Measurements from ENCODE around the gene CLRN1.
"Not testable (repeated sequence)": the region's sequence is repeated elsewhere in the genome, so short reads cannot be mapped to it uniquely, and the experiment has no call there.

CLRN1 gene

DNA sequence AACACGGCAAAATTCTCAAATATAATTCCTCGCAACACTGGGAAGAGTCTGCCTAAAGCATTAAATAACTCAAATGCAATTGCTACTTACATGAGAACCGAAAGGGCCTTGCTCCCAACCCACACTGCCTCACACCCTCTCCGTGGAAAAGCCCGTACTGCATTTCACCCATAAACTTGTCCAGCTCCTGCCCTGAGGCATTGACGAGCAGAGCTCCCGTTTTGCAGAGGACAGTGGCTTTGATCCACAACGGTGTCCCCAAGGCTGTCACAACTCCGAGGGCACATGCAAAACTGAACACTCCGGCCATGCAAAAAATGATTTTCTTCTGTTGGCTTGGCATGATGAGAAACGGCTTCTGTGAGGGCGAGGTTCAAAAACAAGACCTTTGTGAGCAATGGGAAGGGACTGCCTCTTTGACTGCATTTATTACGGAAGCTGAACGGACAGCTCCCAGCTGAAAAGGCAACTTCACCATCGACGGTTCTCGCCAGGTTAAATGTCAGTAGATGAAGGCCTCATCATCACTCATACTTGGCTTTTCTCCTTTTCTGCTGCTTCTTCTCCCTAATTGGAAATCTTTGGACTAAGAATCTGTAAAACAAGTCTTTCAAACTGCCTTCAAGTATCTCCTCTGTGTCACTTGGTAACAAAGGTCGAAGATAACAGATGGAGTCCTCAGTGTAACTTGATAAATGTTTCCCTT, at the start of gene CLRN1:
Gene CLRN1 (minus strand): TSS at position 362 of the 706 bp plus-strand sequence. CDS start 19 bp downstream, at position 343.
- no peak for FAIRE-seq

- no peak for FAIRE-seq
Measured at GRCh38 chr3:151016478-151016795, 43.9 kb upstream of the CLRN1 start.

DNA sequence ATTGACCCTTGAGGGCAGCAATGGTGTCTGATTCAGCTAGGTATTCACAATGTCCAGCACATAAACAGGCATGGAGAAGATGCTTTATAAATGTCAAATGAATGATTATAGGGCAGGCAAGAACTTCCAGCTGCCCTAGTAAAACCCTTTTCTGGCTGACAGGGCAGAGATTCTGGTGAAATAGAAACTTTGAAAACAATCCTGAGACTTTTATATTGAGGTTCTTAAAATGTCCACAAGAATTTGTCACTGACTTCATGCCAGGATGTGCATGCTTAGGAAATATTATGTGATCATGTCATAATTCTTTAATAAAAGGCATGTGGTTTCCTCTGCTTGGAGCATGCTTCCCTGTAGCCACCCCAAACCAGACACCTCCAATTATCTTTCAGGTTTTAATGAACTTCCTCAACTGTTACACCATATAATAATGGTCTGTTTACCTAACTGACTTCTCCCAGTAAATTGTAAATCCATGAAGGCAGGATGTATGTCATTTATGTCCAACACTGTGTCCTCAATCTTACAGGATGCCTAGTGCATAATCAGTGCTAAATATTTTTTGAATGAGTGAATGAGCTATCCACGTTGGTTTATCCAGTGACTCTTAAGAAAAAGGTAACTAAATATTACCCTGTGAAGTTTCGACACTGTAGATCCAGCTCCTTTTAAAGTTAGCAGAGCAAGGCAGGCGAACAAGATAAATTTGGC, 43.4 kb upstream of the CLRN1 start:
- no peak for FAIRE-seq

GRCh38 chr3:151015181-151015580, 42.7 kb upstream of the CLRN1 start:
- no peak for FAIRE-seq

DNA sequence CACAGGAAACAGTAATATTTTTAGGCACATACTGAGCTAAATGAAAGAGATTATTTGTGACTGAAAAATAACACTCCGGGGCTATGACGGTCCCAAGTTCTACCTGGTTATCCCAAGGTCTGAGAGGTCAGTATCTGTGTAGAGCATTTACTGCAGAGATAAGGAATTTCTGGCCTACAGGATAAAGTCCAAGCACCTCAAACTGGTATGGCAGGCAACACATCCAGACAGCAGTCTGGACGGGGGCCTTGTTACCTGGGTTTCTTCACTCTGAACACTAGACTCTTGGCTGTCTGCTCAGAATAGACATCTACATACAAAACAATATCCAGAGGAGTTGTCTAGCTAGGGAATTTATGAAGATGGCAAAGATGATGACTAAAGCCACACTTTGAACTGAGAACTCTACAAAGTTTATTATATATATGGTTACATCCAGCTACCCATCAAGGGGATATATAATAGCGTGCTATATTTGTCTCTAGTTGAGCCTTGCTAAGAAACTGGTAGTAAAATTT, 42.0 kb upstream of the CLRN1 start:
- FAIRE-seq, result no peak

GRCh38 chr3:151012753-151013152, 40.2 kb upstream of the CLRN1 start:
- FAIRE-seq, result no peak

DNA sequence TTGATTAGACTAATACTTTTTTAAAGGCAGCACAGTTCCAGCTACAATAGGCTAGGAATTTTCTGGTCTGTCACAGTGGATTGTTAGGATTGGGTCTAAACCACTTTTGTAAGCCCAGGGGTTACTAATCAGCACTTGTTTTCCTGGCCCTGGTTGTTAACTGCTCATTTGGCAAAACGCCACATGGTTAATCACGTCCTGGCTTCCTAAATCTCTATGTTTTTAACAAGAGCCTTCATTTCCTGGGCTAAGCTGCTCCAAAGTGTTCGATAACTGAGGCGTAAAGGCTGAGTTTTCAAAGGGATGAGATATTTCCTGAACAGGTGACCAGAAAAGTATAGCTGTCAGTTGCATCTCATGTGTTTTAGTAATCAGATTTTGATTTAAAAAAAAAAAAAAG, 38.9 kb upstream of the CLRN1 start:
- no peak for FAIRE-seq

GRCh38 chr3:151009981-151010380, 37.5 kb upstream of the CLRN1 start:
- no peak for FAIRE-seq

DNA sequence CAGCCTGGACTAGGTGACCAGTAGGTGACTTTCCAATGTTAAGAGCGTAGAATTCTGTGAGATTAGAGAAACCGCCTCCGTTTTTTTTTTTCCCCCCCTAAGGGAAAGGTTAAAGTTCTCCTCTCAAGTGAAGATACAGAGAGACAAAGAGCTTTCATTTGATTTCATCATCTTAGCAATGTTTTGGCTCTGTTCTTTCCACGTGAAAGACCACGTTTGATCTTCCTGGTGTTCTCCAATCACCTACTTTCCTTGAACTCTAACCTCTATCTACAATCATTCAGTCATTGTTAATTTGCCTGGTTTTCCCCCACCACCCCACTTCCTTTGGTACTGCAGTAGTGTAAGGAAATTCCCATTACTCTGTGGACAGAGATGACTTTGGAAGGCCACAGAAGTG, 36.9 kb upstream of the CLRN1 start:
- no peak for FAIRE-seq

GRCh38 chr3:151008699-151009098, 36.2 kb upstream of the CLRN1 start:
- no peak for FAIRE-seq

DNA sequence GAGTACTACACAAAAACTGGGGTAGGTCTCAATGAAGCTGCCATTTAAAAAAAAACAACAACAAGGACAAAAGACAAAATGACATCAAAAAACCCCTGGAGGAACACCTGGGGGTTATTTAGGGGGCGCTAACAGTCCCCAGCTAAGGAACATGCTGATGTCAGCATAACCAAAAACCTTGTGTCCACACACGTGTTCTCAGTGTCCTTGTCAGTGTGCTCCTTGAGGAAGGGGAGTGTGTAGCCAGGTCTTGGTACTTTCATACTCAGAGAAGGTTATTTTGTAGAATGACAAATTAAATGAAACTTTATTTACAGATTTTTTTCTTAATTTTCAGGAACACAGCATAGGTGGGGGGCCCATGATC, 31.2 kb upstream of the CLRN1 start:
- FAIRE-seq, result no peak

DNA sequence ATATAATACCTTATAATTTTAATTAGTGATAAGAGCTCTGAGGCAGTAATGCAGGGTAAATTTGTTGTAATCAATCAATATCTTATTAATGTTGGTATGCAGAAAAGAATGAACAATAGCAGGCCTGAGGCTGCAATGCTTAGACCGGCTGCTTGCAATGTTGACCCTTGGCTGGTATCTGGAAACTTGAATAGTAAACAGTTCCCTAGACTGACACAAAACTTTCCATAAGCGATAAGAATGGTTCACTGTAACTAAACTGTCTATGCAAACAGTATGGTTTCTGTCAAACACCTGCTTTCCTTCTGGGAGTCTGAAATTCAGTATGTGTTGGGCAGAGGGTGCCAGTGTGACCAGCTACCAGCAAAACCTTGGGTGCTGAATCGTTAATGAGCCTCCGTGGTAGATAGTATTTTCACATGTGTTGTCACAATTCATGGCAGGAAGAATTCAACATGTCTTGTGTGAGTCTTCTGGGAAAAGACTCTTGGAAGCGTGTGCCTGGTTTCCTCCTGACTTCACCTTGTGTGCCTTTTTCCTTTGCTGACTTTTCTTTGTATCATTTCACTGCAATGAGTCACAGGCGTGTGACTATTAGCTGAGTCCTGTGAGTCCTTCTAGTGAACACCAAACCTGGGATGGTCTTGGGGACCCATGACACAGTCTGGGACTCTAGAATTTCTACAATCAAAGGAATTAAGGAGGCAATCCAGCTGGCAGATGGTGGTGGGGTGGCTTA, 30.7 kb upstream of the CLRN1 start:
- no peak for FAIRE-seq

- FAIRE-seq, result no peak
Measured at GRCh38 chr3:151002003-151002981, 29.8 kb upstream of the CLRN1 start.

GRCh38 chr3:150998996-150999395, 26.5 kb upstream of the CLRN1 start:
- FAIRE-seq, result no peak

GRCh38 chr3:150996731-150997130, 24.2 kb upstream of the CLRN1 start:
- FAIRE-seq, result no peak

DNA sequence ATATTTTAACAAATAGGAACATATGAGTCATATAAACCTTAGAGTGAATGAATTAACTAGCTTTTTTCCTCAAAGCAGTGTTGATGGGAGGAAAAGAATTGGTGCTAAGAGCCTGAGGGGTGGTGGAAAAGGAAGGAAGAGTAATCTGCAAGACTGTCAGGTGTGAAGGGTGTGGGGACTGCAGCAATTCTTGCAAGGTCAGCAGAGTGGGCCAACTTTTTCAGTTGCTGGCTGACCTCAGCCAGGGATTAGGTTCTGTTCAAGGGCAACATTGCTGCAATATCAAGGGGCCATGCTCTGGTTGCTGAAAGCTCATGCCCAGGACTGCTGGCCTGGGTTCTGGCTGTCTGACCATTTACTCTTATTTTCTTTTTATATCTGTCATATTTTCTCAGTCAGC, 23.0 kb upstream of the CLRN1 start:
- no peak for FAIRE-seq

DNA sequence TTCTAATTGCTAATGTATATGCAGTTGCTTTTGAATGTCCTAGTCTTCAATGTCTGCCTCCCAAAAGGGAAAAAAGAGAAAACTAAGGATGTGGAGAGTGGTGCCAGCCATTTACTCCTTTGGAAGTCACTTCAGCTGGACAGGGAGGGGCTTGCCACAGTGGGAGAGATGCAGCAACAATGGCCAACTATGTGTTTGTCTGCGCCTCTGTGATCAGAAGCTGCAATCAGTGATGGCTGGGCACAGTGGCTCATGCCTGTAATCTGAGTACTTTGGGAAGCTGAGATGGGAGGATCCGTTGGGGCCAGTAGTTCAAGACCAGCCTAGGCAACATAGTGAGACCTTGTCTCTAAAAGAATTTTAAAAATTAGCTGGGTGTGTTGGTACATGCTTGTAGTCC, 16.7 kb upstream of the CLRN1 start:
- no peak for FAIRE-seq

- FAIRE-seq, result not testable (repeated sequence)
Measured at GRCh38 chr3:150988395-150988794, 15.9 kb upstream of the CLRN1 start.

GRCh38 chr3:150985711-150986110, 13.2 kb upstream of the CLRN1 start:
- no peak for FAIRE-seq

- FAIRE-seq, result no peak
Measured at GRCh38 chr3:150984066-150984465, 11.5 kb upstream of the CLRN1 start.

GRCh38 chr3:150978566-150979148, 6.1 kb upstream of the CLRN1 start:
- FAIRE-seq, result no peak

DNA sequence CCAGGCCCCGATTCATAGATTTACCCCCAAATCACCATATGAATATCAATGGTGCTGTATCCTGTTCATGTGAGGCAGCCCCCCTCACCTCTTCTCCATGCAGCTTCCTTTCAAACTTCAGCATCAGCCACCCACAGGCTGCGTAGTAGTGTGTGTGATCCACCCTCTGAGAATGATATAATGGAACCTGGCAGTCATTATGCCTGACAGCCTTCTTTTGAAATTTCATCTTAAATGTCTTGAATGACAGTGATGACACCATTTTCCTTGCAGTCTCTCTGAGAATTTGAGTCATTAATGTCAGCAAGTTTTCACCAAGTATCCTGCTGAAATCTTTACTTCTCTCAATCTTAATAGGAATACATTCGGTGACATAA, 3.5 kb upstream of the CLRN1 start:
- FAIRE-seq, result no peak

All from endometrium (tissue), 2 donors.